CD4-positive, alpha-beta T cell treated with Interleukin-1 beta for 1 hour (primary cell): ENCODE measurements around the gene WDR70.
"Not testable (repeated sequence)": the region's sequence is repeated elsewhere in the genome, so short reads cannot be mapped to it uniquely, and the experiment has no call there.

ENCODE experiments used
- DNase-seq, 2 donors: peaks; one replicate each; pipeline ENCODE4 v3.0.0-alpha.2; 2020 to 2022

Gene WDR70

DNA sequence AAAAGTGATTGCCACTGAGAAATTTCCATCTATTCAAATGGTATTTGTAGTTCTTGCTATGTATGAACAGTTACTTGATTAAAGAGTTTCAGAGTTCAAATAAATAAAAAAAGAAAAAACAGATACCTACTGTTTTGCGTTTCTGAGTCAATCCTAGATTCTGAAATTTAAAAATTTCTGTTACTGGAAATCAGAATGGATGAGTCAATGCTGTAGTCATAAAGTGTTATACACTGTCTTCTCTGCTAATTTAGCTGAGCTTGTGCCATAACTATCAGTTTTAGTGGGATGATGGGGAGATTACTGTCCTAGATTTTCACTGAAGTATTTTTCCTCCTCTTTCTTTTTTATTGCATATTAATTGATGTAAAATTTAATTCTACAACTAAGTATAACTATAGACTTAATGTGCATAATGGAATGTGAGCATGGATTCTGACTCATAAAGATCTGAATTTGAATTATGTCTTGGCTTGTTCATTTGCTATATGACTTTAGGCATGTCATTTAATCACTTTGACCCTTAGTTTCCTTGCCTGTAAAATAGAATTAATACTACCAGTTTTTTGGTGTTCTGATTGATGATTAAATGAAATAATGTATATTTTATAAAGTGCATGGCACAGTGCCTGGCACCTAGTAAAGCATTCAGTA lies 75.4 kb downstream of the WDR70 start:
- DNase-seq, result not testable (repeated sequence)

DNA sequence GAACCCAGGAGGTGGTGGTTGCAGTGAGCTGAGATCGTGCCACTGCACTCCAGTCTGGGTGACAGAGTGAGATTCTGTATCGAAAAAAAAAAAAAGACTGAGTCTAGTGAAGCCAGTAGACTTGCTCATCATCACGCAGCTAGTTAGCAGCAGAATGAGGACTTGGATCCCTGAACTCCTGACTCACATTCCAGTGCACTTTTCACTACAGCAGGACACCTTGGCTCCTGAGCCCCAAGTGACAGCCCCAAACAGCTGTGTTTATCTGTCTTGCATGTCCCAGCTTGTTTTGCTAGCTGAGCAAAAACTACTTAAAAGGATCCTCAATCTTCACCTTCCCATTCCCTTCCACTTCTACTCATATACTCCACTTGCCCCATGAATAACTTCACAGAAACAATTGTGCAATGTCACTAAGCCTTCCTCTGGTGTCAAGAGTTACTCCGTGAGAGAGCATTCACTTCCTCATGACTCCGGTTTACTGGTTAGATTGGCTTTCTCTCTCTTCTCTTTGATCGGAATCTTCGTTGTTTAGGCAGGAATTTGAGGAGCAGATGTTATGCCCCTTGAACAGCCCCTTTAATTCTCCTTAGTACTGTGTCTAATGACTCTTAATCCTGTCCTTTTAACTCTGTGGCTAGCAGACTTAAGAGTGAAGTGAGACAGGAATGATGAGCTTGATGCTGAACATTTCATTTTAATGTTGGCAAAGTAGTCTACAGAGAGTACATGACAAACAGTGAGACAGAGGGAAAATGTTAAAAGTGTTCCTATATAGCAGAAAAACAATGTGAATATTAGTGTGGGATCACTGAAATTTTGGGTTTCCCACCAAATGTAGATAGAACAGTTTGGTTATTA lies 84.3 kb downstream of the WDR70 start:
- DNase-seq, result not testable (repeated sequence)

DNA sequence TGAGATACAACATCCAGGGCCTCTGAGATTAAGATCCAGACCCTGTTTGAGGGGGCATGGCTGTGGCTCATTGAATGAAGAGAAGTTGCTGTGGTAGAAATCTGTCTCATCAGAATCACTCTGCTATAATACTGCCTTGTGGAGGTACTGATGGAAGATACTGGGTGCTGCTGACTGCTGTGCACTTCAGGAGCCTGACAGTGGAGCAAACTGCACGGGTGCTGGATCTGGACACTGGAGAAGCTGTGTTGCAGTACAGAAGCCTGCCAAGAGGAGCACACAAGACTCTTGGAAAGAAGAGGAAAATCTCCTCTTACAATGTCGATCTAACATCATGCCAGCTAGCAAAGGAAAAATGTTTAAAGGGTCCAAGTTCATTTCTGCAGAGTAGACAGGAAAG lies 85.5 kb downstream of the WDR70 start:
- not testable (repeated sequence) for DNase-seq

DNA sequence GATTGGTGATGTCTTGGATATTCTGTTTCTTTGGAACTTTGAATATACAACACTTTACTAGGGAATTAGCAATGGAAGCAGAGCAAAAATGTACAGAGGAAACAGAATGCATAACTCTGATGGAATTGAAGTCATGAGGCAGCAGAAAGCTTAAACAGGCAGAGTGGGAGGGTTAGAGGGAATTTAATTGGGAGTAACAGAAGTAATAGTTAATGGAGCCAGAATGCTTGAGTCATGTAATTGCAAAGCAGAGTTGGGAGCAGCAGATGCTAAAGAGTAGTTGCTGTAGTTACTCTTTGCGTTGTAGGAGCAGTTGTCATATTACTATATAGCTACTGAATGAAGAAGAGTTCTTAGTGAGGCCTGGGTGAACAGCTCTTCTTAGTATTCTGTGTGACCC lies 90.3 kb downstream of the WDR70 start:
- not testable (repeated sequence) for DNase-seq

DNA sequence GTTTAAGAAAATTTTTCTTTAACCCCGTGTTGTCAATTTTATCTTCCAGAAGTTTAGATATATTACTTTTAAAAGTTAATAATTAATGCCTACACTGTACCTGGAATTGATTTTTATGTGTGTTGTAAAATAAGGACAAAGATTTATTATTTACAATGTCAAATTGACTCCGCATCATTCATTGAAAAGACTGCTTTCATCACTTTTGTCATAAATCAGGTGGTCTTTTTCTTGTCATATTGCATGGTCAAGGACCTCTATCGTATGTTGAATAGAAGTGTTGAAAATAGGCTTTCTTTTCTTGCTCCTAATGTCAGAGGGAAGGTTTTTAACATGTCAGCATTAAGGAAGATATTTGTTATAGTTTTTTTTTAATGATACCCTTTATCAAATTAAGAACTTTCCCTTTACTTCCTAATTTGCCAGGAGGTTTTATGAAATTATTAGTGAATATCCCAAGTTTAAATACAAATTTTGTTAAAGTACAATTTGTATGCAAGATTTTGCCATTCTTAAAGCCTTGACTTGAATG lies 92.6 kb downstream of the WDR70 start:
- no peak for DNase-seq

DNA sequence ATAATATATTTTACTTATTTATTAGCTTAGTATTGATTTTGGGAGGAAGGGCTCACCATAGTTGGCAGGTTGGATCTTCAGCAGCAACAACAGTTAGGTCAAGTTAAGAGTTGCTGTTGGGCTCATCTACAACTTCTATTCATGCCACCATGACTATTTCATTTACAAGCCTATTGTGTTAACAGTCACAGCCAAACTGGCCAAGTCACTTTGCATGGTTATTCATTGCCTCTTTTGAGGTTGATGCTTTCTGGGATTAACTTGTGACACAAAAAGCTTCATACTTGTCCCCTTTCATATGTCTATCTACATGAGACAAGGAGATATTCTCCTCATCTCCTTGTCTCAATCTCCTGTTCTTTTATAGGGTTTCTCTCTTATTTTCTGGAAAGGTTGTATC lies 98.3 kb downstream of the WDR70 start:
- no peak for DNase-seq

DNA sequence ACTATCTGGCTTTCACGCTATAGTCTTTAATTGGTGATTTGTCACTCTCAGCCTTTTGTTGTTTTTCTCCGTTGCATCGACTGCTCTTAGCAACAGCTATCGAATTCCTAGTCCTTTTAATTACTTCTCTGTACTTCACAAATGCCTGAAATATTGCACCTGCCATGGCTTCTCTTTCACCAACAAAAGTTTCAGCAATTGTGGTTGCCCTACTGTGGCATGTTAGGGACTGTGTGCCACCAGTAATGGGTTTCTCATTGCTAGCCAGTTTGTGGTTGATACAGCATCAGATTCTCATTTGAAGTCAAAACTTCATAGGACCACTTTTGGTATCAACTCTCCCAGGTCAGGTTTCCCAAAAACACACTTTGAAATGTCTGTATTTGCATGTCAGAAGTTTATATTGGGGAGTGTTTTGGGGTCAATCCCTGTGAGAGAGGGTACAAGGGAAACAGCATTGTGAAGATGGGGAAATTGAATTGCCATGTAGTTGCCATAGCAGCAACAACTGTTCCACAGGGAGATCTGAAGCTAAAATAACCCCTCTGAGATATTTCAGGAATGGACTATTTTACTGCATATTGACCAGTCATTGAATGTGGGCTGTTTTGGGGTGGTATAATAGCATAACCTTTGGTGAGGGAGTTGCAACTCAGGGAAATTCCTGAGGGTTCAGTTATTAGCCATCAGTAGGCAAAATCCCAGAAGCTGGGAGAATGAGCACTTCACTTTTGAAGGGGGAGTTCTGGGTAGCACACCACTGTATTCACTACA lies 99.2 kb downstream of the WDR70 start:
- DNase-seq, result no peak

DNA sequence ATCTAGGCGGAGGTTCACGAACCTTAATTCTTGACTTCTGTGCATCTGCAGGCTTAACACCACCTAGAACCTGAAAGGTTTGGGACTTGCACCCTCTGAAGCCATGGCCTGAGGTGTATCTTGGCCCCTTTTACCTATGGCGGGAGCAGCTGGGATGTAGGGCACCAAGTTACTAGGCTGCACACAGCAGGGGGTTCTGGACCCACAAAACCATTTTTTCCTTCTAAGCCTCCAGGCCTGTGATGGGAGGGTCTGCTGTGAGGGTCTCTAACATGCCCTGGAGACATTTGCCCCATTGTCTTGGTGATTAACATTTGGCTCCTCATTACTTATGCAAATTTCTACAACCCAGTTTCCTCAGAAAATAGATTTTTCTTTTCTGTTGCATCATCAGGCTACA lies 102.3 kb downstream of the WDR70 start:
- DNase-seq, result not testable (repeated sequence)

DNA sequence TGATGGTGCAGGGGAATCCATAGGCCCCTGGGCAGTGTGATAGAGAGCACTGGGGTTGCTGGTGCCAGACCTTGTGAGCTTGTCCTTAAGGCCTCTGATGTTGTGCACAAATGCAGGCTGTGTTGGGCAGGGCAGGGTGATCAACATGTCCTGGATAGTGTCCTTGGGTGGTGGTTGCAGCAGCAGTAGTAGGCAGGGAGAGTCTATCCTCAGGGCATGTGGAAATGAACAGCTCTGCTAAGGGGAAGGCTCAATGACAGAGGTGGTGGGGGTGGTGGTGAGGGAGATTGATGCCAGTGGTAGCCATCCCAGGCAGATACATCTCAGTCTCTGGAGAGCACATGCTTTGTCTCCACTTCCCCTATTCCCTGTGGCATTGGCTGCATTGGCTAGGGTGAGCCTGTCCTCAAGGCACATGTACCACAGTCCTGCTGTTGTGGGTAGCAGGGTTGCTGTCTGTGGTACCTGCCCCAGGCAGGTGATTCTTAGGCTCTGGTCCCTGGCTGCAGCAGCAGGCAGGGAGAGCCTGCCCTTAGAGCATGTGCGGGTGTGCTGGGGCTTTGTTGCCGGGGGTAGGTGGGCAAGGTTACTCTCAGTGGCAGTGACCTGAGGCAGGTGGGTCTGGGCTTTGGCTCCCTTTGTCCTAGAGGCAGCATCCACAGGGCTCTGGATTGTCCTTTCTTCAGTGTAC lies 111.1 kb downstream of the WDR70 start:
- DNase-seq, result no peak

DNA sequence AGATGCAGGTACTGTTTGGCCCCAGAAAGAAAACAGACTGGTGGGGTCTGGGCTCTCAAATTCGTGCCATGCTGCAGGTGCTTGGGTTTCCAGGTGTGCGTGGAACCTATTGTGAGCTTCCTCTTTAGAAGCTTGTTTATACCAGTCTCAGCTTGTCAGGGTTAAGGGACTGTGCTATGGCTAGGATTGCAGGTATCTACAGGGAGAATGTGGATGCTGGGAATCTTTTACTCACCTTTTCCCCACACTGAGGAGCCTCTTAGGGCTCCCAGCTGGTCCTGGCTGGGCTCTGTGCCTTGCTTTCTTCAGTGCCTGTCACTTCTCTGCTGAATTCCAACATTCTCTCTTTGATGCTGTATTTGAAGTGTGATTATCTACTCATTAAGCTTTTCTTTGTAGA lies 111.8 kb downstream of the WDR70 start:
- no peak for DNase-seq

DNA sequence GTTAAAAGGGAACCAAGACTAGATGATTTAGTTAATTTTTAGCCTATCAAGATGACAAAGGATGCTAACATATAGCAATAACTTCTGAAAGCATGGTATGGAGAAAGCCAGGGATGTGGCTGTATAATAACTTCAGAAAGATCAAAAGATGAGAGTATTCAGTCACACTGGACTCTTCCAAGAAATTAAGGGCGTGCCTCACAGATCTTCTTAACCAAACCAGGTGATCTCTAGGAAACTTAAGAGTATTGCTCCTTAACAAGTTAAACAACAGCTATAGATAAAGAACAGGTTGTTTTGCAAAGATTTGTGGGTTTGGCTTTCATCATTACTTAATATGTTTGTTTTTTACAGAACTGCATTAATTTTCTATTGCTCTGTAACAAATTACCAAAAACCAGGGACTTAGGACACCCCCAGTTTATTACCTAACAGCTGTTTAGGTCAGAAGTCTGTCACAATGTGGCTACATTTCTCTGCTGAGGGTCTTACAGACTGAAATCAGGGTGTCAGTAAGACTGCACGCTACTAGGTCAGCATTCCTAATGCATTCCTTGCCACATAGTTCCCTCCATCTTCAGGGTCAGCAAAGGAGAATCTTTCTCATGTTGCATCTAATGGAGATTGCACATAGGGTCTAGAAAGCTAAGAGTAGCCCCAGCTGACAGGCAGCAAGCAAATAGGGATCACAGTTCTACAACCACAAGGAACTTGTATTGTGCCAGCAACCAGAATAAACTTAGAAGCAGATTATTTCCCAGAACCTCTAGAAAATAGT lies 113.8 kb downstream of the WDR70 start:
- no peak for DNase-seq

DNA sequence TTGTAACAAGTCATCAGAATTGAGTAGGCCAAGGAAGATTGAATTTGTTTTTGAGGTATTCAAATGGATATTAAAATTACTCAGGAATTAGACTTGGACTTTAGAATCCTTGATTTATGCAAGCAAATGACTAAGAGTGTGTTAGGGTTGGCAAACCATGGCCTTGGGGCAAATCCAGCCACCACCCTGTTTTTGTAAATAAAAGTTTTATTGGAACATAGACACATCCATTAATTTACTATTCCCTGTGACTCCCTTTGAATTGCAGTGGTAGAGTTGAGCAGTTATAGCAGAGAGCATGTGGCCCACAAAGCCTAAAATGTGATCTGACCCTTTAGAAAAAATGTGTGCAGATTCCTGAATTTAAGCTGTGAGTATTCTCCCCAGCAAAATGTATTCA lies 115.6 kb downstream of the WDR70 start:
- DNase-seq, result no peak

DNA sequence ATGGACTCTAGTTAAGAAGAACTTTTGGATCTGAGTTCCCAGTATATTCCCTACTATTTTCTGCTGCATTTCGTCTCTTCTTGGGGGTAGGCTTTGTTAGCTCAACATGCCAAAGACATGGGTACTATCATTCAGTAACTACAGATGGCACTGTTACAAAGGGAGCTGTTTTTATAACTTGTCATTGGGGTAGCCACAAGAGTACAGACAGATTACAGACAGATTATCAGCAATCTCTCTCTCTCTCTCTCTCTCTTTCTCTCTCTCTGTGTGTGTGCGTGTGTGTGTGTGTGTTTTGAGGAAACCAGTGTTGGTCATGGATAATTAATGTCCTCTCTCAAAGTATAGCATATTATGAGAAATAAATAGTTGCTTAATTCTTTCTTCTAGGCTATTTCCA lies 116.1 kb downstream of the WDR70 start:
- no peak for DNase-seq

DNA sequence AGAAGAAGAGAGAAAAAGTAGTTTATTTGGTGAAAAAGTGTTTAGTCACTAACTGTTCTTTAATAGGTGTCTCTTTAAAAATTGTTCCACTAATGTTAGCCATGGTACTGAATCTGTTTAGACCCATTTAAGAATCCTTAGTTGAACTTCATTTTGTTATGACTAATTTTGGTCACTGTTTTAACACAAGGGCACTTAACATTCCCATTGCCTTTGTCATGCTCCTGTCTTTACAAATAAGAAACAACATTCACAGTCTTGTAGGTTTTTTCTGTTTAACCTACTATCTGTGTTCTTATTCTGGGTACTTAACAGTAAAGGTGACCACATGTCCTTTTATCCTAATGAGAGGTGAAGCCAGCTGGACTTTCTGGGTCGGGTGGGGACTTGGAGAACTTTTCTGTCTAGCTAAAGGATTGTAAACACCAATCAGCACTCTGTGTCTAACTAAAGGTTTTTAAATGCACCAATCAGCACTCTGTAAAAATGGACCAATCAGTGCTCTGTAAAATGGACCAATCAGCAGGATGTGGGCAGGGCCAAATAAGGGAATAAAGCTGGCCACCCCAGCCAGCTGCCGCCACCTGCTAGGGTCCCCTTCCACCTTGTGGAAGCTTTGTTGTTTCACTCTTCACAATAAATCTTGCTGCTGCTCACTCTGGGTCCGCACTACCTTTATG lies 116.7 kb downstream of the WDR70 start:
- no peak for DNase-seq

DNA sequence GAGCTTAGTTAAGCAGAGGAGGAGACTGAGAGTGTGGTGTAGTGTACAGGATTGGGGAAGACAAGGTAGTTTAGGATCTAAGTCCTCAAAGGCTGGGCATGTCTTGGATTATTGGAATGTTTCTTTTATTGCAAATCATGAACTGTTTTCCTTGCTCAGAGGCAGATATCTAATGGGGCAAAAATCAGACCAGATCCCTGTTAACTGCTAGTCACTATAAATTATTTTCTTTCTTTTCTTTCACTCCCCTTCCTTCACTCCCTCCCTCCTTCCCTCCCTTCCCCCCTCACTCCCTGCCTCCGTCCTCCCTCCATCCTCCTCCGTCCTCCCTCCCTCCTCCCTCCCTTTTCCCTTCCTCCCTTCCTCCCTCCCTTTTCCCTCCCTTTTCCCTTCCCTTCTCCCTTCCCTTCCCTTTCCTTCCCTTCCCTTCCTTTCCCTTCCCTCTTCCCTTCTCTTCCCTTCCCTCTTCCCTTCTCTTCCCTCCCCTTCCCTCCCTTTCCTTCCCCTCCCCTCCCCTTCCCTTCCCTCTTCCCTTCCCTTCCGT lies 117.9 kb downstream of the WDR70 start:
- DNase-seq, result no peak

DNA sequence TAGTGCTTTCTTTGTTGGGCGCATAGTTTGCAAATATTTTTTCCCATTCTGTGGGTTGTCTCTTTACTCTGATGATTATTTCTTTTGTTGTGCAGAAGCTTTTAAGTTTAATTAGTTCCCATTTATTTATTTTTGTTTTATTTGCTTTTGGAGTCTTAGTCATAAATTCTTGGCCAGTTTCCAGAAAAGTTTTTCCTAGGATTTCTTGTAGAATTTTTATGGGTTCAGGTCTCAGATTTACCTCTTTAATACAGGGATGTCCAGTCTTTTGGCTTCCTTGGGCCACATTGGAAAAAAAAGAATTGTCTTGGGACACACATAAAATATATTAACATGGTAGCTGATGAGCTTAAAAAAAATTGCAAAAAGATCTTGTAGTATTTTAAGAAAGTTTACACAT lies 122.0 kb downstream of the WDR70 start:
- no peak for DNase-seq

DNA sequence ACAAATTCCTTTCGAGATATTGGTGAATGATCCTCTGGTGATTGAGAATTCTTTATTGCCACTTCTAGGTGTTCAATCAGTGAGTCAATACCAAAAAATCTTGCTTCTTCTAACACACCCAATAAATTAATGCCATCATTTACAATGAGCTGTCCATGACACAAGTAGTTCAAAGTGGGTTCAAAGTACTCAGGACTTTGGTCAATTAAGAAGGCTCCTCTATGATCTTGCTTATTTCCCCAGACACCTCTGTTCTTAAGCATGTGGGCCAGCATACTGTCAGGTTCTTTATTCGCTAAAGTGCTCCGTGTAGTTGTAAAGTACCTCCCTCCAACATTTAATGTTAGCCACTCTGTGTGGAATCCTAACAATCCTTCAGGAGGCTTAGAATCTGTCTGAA lies 127.1 kb downstream of the WDR70 start:
- DNase-seq, result no peak

DNA sequence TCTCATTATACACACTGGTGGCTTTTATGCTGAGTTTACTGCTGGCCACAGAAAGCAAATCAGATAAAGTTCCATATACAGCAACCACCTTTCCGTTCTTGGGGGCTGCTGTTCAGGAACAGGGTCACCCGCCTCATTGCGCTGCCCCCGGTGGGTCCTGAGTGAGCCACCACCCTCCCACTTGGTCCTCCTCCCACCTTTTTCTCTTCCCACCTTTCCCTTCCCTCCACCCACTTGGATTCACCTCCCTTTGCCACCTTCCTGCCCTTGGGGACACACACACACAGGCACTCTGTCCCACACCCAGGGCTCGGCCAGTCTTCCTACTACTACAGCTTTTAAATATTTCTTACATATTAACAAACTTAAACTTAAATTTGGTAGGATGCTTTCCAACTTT lies 127.6 kb downstream of the WDR70 start:
- DNase-seq, result no peak

DNA sequence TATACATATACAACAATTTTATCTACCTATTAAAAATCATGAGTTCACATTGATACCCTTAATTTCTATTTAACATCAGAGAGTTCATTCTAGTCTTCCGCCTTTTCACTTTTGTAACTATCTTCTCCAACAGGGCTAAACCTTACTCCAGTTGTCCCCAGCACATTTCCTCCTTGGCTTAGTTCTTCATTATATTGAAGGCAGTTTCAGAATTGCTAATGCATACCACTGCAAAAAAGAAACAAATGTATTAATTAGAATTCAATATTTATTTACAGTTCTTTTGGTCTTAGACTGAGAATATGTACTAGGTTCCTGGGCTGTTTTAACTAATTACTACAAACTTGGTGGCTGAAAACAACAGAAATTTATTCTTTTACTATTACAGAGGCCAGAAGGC lies 132.5 kb downstream of the WDR70 start:
- DNase-seq, result no peak

DNA sequence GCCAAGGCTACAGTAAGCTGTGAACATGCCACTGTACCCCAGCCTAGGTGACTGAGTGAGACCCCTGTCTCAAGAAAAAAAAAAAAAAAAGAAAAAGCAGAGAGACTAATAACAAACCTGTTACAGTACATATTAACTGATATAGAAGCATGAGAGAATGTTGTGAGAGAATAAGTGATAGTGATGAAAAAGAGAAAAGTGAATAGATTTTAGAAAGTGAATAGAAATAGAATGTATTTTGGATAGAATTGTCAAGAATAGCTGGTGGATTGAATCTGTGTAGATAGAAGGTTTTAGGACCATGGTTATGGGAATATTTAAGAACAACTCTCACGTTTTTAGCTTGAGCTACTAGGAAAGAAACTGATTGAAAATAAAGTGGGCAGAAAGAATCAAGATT lies 135.8 kb downstream of the WDR70 start:
- DNase-seq, result no peak

DNA sequence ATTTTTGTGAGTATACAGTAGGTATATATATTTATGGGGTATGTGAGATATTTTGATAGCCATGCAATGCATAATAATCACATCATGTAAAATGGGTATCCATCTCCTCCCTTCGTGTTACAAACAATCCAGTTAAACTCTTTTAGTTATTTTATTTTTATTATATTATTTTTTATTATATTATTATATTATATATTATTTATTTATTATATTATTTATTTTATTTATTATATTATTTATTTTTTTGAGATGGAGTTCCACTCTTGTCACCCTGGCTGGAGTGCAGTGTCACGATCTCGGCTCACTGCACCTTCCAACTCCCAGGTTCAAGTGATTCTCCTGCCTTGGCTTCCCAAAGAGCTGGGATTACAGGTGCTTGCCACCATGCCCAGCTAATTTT lies 138.6 kb downstream of the WDR70 start:
- no peak for DNase-seq
